ENCODE measurements around the gene GAK. TPM values are rescaled to one million over a fixed set of nuclear protein-coding genes. Genes with fewer than 3 reads are reported as not detected.

Gene GAK
- total RNA-seq, 1 donor from 2014 or later, result 116 TPM

GRCh38 chr4:913280-913618 lies 18.9 kb downstream of the GAK start:
- H3K27me3 Mint-ChIP-seq, result no peaks in the 10 kb centered on the region
- H3K27ac Mint-ChIP-seq, result no peak overlapping the region
- H3K4me3 Mint-ChIP-seq (ENCODE audit: low read depth), result no peak overlapping the region
- H3K9me3 Mint-ChIP-seq (ENCODE audit: low read depth), result peaks cover 10% of the 10 kb centered on the region
- DNase-seq (ENCODE audit: low spot score, unreplicated experiment), result no peak
- H3K36me3 Mint-ChIP-seq (ENCODE audit: insufficient read depth), result peaks cover 6% of the 10 kb centered on the region
- TF ChIP-seq, protein P1, sequence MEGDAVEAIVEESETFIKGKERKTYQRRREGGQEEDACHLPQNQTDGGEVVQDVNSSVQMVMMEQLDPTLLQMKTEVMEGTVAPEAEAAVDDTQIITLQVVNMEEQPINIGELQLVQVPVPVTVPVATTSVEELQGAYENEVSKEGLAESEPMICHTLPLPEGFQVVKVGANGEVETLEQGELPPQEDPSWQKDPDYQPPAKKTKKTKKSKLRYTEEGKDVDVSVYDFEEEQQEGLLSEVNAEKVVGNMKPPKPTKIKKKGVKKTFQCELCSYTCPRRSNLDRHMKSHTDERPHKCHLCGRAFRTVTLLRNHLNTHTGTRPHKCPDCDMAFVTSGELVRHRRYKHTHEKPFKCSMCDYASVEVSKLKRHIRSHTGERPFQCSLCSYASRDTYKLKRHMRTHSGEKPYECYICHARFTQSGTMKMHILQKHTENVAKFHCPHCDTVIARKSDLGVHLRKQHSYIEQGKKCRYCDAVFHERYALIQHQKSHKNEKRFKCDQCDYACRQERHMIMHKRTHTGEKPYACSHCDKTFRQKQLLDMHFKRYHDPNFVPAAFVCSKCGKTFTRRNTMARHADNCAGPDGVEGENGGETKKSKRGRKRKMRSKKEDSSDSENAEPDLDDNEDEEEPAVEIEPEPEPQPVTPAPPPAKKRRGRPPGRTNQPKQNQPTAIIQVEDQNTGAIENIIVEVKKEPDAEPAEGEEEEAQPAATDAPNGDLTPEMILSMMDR (IDR thresholded peaks at IDR 0.05; ENCODE audit: unreplicated experiment), result no peak
- peaks cover 5% of the 10 kb centered on the region for H3K4me1 Mint-ChIP-seq (ENCODE audit: low read depth)

DNA sequence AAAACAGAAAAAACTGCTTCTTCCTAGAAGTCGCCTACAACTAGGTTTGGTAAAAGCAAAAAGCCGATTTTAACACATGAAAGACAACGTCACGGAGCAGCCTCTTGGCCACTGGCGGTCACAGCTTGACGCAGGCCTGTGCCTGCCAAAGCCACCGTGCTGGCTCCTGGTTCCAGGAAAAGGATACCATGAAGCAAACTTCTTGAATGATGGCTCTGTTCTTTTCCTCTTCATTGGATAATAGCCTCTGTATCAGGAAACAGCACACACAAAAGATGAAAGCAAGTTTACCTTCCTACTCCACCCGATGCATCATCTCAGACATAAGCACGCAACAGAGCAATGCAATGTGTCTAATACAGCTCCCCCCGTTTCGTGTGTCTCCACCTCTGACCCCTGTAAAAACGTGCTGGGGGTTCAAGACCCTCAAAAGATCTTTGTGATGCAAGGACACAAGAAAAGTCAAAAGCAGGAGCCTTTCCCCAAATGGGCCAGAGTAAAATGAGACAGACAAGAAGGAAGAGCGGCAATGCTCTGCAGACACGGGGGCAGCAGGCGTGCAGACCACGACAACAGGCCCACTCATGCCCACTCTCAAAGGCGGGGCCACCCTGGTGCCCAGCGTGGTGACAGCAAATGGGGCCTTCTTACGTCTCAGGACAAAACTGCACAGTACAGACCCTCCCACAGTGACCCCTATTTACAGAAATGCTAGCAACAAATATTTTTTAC lies 19.4 kb downstream of the GAK start:
- peaks cover 3% of the 10 kb centered on the region for H3K36me3 Mint-ChIP-seq (ENCODE audit: insufficient read depth)
- H3K27ac Mint-ChIP-seq, result no peak overlapping the region
- peaks cover 5% of the 10 kb centered on the region for H3K9me3 Mint-ChIP-seq (ENCODE audit: low read depth)
- no peaks in the 10 kb centered on the region for H3K27me3 Mint-ChIP-seq
- H3K4me1 Mint-ChIP-seq (ENCODE audit: low read depth), result peaks cover 5% of the 10 kb centered on the region
- DNase-seq (ENCODE audit: low spot score, unreplicated experiment), result no peak
- no peak overlapping the region for H3K4me3 Mint-ChIP-seq (ENCODE audit: low read depth)
- TF ChIP-seq, protein P1 (IDR thresholded peaks at IDR 0.05; ENCODE audit: unreplicated experiment), result no peak

DNA sequence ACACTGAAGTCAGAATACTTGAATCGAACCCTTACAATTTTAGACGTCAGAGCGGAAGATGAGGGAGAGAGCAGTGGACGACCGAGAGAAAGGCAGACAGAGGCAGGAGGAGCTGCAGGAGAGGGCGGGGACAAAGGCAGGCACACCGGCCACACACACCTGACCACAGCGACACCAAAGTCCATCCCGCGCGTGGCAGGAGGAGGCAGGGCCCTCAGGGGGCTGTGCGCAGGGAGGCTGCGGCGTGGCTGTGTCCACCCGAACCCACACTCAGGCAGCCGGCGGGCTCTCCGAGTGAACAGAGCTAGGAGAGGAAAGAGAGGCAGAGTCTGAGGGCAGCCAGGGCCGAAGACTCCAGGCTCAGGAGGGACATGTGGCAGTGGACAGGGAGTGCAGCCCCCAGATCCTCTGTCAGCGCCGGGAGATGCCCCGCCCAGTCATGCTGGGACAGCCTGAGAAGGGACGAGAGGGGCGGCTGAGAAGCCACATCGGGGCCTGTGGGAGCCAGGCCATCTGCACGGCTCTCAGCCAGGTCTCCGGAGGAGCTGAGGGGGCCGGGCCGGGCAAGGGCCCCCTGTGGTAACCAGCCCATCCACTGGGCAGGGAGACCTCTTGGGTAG lies 20.1 kb downstream of the GAK start:
- no peak overlapping the region for H3K27ac Mint-ChIP-seq
- DNase-seq (ENCODE audit: low spot score, unreplicated experiment), result no peak
- H3K27me3 Mint-ChIP-seq, result no peaks in the 10 kb centered on the region
- peaks cover 5% of the 10 kb centered on the region for H3K4me1 Mint-ChIP-seq (ENCODE audit: low read depth)
- peaks cover 3% of the 10 kb centered on the region for H3K36me3 Mint-ChIP-seq (ENCODE audit: insufficient read depth)
- H3K9me3 Mint-ChIP-seq (ENCODE audit: low read depth), result no peaks in the 10 kb centered on the region
- no peak overlapping the region for H3K4me3 Mint-ChIP-seq (ENCODE audit: low read depth)
- TF ChIP-seq, protein P1 (IDR thresholded peaks at IDR 0.05; ENCODE audit: unreplicated experiment), result no peak

- Mint-ChIP-seq H3K9me3 (ENCODE audit: low read depth) (no peaks in the 10 kb centered on the region), H3K36me3 (ENCODE audit: insufficient read depth) (peaks cover 7% of the 10 kb centered on the region), H3K4me3 (ENCODE audit: low read depth) (no peak overlapping the region), H3K4me1 (ENCODE audit: low read depth) (peaks cover 5% of the 10 kb centered on the region), H3K27me3 (no peaks in the 10 kb centered on the region), H3K27ac (no peak overlapping the region)
- TF ChIP-seq, protein P1 (IDR thresholded peaks at IDR 0.05; ENCODE audit: unreplicated experiment), result no peak
- no peak for DNase-seq (ENCODE audit: low spot score, unreplicated experiment)
These were observed 20.8 kb downstream of the GAK start for GRCh38 chr4:911221-911751.

GRCh38 chr4:910366-911091 lies 21.6 kb downstream of the GAK start:
- no peak for DNase-seq (ENCODE audit: low spot score, unreplicated experiment)
- peaks cover 3% of the 10 kb centered on the region for H3K4me1 Mint-ChIP-seq (ENCODE audit: low read depth)
- peaks cover 8% of the 10 kb centered on the region for H3K36me3 Mint-ChIP-seq (ENCODE audit: insufficient read depth)
- H3K4me3 Mint-ChIP-seq (ENCODE audit: low read depth), result no peak overlapping the region
- no peaks in the 10 kb centered on the region for H3K9me3 Mint-ChIP-seq (ENCODE audit: low read depth)
- H3K27me3 Mint-ChIP-seq, result no peaks in the 10 kb centered on the region
- TF ChIP-seq, protein P1 (IDR thresholded peaks at IDR 0.05; ENCODE audit: unreplicated experiment), result no peak
- no peak overlapping the region for H3K27ac Mint-ChIP-seq

All from progenitor cell of endocrine pancreas (in vitro differentiated cells).